PC-3 (cell line): ENCODE measurements around the gene DYNC1I1. TPM values are rescaled to one million over a fixed set of nuclear protein-coding genes. Genes with fewer than 3 reads are reported as not detected.

Experiments used
- ATAC-seq: fragments of 200-7000 bp; cut with Tn5 transposase; 2 replicates; pipeline ENCODE4 v1.9.1; 2020; ENCODE audit warnings: mild to moderate bottlenecking, moderate library complexity
- BruUV-seq: library from RNA; stranded (reverse); fragments of 400-500 nt; replicated peaks from 2 replicates; lab custom pipeline; 2021; lab: Mats Ljungman, UMichigan
- CTCF ChIA-PET: fragments of 300-600 bp; sonication (Branson Sonifier 250); formaldehyde crosslinking; loops from one replicate; lab custom pipeline; 2022; ENCODE audit warnings: antibody characterized with exemption; lab: Charles Lee
- POLR2A ChIA-PET: fragments of 300-600 bp; sonication (Branson Sonifier 250); formaldehyde crosslinking; loops from one replicate; lab custom pipeline; 2022; ENCODE audit warnings: antibody characterized with exemption; ENCODE audit not compliant: unreplicated experiment; lab: Charles Lee
- DNase-seq: peaks from one replicate; pipeline ENCODE4 v3.0.0-alpha.2; 2015
- H2AFZ ChIP-seq: fragments of 300-600 bp; sonication (generic); 2 replicates; pipeline ENCODE4 v1.6.0; 2016; ENCODE audit warnings: antibody characterized with exemption, low read length
- H3F3A ChIP-seq: fragments of 300-600 bp; sonication (generic); one replicate; pipeline ENCODE4 v1.6.0; 2017; ENCODE audit warnings: antibody characterized with exemption, low read length, control low read depth, mild to moderate bottlenecking; ENCODE audit not compliant: unreplicated experiment
- H3K27ac ChIP-seq: fragments of 300-600 bp; sonication (generic); 2 replicates; pipeline ENCODE4 v1.5.1; 2016; ENCODE audit warnings: mild to moderate bottlenecking, low read length
- H3K27me3 ChIP-seq: fragments of 300-600 bp; sonication (generic); 2 replicates; pipeline ENCODE4 v1.6.1; 2016; ENCODE audit warnings: low read length, mixed read lengths
- H3K36me3 ChIP-seq: fragments of 300-600 bp; sonication (generic); 2 replicates; pipeline ENCODE4 v1.6.1; 2016; ENCODE audit warnings: low read depth, mixed run types, low read length, mixed read lengths
- H3K4me1 ChIP-seq: fragments of 300-600 bp; sonication (generic); 2 replicates; pipeline ENCODE4 v1.5.1; 2016; ENCODE audit warnings: low read length; ENCODE audit not compliant: insufficient read depth
- H3K4me2 ChIP-seq: fragments of 300-600 bp; sonication (generic); 2 replicates; pipeline ENCODE4 v1.6.0; 2016; ENCODE audit warnings: low read length
- H3K4me3 ChIP-seq: fragments of 300-600 bp; sonication (generic); 2 replicates; pipeline ENCODE4 v1.5.1; 2016; ENCODE audit warnings: mild to moderate bottlenecking, low read length, mixed read lengths
- H3K79me2 ChIP-seq: fragments of 300-600 bp; sonication (generic); 2 replicates; pipeline ENCODE4 v1.6.1; 2017; ENCODE audit warnings: low read length, mixed read lengths
- H3K9ac ChIP-seq: fragments of 300-600 bp; sonication (generic); 2 replicates; pipeline ENCODE4 v1.6.0; 2016; ENCODE audit warnings: mild to moderate bottlenecking, low read length
- H3K9me2 ChIP-seq: fragments of 300-600 bp; sonication (generic); replicated peaks from 2 replicates; pipeline ENCODE4 v1.6.1; 2016; ENCODE audit warnings: mixed run types, low read length, mixed read lengths
- H3K9me3 ChIP-seq: fragments of 300-600 bp; sonication (generic); 2 replicates; pipeline ENCODE4 v1.6.1; 2016; ENCODE audit warnings: low read length, mixed read lengths
- H4K20me1 ChIP-seq: fragments of 300-600 bp; sonication (generic); 2 replicates; pipeline ENCODE4 v1.6.1; 2016; ENCODE audit warnings: low read length, mixed read lengths
- EZH2 ChIP-seq: fragments of 300-600 bp; sonication (generic); IDR thresholded peaks from one replicate; pipeline ENCODE4 v1.6.1; 2017; ENCODE audit warnings: antibody characterized with exemption, mild to moderate bottlenecking, low read length; ENCODE audit not compliant: unreplicated experiment
- EZH2phosphoT487 ChIP-seq: fragments of 300-600 bp; sonication (generic); IDR thresholded peaks from 2 replicates; pipeline ENCODE4 v1.6.1; 2018; ENCODE audit warnings: mild to moderate bottlenecking, antibody characterized with exemption, low read length, borderline replicate concordance
- intact Hi-C: fragments of 100-400 bp; cut with micrococcal nuclease; formaldehyde crosslinking; loops from 2 replicates; pipeline ENCODE4 v1.9.0; 2023
- total RNA-seq: library from RNA; depleted of rRNA; stranded (reverse); fragments of >200 nt; gene quantifications from 2 replicates; pipeline ENCODE4 v1.2.3, GENCODE V29; 2014
- TF ChIP-seq, protein P1 (sequence below): fragments of 300-600 bp; sonication (generic); conservative IDR thresholded peaks from 2 replicates; pipeline ENCODE4 v1.5.1; 2017; ENCODE audit warnings: antibody characterized with exemption, low read depth, mild to moderate bottlenecking, low read length

DYNC1I1 gene
- total RNA-seq, 1 experiment from 2014 or later, result 2.4 TPM

DNA sequence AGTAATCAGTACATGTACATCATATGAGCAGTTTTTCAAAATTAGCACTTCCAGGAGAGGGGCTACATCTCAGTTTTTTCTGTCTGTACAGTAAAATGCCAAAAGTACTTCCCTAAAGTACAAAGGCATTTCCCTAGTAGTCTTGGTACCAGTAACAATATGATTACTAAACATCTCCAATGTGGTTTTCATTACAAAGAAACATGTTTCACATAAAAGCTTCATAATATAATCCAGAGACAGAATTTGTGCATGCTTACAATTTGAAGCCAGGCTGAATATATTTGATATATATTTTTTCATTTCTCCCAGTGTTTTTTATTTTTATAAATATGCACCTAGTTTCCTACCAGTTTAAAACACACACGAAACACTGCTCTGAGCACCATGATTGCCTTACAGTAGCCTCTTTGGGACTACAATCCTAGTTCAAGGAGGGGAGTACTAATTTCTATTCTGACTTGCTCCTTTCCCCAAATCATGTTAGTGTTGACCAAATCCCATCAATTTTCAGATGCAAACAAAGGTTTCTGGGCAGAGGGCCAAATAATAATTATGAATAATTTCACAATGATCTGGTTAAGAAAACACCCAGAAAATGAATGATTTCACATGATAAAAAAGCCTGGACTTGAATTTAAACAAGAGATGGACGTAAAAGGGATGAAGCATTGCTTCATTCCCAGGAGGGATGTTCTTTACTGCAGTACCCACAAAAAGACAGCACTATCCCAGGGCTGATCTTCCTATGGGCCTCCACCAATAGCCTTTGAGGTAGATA lies 348.3 kb downstream of the DYNC1I1 start:
- Histone ChIP-seq H3K9me2 (no peaks in the 10 kb centered on the region), H4K20me1 (no peaks in the 10 kb centered on the region), H3K4me3 (no peak overlapping the region), H3K4me2 (no peak overlapping the region), H2AFZ (no peak overlapping the region), H3K9ac (no peak overlapping the region), H3K36me3 (0 out of 2 replicates have a peak, but pooled peaks cover 3% of the 10 kb centered on the region), H3K27me3 (no peaks in the 10 kb centered on the region), H3K9me3 (no peaks in the 10 kb centered on the region), H3F3A (no peaks in the 10 kb centered on the region), H3K27ac (no peak overlapping the region), H3K79me2 (no peaks in the 10 kb centered on the region), H3K4me1 (no peaks in the 10 kb centered on the region)
- ChIA-PET CTCF (no interaction called here), POLR2A (no interaction called here)
- TSS peak; percentile 13 for BruUV-seq
- TF ChIP-seq, protein P1, sequence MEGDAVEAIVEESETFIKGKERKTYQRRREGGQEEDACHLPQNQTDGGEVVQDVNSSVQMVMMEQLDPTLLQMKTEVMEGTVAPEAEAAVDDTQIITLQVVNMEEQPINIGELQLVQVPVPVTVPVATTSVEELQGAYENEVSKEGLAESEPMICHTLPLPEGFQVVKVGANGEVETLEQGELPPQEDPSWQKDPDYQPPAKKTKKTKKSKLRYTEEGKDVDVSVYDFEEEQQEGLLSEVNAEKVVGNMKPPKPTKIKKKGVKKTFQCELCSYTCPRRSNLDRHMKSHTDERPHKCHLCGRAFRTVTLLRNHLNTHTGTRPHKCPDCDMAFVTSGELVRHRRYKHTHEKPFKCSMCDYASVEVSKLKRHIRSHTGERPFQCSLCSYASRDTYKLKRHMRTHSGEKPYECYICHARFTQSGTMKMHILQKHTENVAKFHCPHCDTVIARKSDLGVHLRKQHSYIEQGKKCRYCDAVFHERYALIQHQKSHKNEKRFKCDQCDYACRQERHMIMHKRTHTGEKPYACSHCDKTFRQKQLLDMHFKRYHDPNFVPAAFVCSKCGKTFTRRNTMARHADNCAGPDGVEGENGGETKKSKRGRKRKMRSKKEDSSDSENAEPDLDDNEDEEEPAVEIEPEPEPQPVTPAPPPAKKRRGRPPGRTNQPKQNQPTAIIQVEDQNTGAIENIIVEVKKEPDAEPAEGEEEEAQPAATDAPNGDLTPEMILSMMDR, result no peak
- TF ChIP-seq EZH2 (no peak), EZH2phosphoT487 (no peak)
- intact Hi-C loops, result no loop called here
- ATAC-seq (no peak), DNase-seq (no peak)

DNA sequence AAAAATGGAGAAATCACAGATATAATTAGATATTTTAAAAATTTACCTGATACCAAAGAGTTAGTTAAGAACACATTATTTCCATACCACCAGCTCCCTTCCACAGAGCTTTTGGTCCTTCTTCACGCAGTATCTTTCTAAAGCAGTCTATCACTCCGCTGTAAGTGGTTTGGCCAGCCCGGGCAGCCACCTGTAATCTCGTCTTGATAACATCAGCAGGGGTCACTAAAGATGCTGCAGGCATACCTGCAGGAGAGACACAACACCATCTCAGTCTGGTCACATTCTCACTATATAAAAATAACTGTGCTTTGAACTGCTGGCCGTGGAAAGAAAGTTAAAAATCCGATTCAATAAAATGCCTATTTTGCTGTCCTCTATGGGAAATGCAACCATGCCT lies 349.4 kb downstream of the DYNC1I1 start:
- Histone ChIP-seq H3K9me3 (no peaks in the 10 kb centered on the region), H3K36me3 (0 out of 2 replicates have a peak, but pooled peaks cover 3% of the 10 kb centered on the region), H3K27me3 (no peaks in the 10 kb centered on the region), H3K27ac (no peak overlapping the region), H3K4me3 (no peak overlapping the region), H3F3A (no peaks in the 10 kb centered on the region), H3K4me2 (no peak overlapping the region), H3K9me2 (no peaks in the 10 kb centered on the region), H3K4me1 (no peaks in the 10 kb centered on the region), H3K79me2 (no peaks in the 10 kb centered on the region), H3K9ac (no peak overlapping the region), H2AFZ (no peak overlapping the region), H4K20me1 (no peaks in the 10 kb centered on the region)
- ATAC-seq (no peak), DNase-seq (no peak)
- ChIA-PET POLR2A (no interaction called here), CTCF (no interaction called here)
- BruUV-seq, result no TSS peak
- TF ChIP-seq, protein P1, result no peak
- no peak for TF ChIP-seq EZH2
- no peak for TF ChIP-seq EZH2phosphoT487
- intact Hi-C loops, result no loop called here

DNA sequence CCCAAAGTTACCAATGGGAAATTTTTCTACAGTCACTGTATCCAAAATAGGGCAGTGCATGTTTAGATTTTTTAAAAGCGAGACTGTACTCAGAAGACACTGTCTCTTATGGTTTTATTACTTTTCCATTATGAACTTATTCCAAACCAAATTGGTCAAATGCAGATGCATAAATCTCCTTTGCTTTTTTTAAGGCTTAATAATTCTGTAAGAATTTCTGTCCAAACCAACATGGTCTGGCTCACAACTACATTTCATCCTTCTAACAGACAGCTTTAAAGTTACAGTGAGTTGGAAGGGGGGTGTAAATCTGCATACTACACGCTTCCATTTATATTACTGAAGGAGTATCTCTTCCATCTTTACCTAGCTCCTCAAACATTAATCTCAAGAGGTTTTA lies 350.4 kb downstream of the DYNC1I1 start:
- ChIA-PET CTCF (no interaction called here), POLR2A (no interaction called here)
- intact Hi-C loops, result no loop called here
- TF ChIP-seq EZH2, result no peak
- no peak for TF ChIP-seq EZH2phosphoT487
- TF ChIP-seq, protein P1, result no peak
- Histone ChIP-seq H3K9me3 (no peaks in the 10 kb centered on the region), H3K4me3 (no peak overlapping the region), H3K36me3 (0 out of 2 replicates have a peak, but pooled peaks cover 3% of the 10 kb centered on the region), H4K20me1 (no peaks in the 10 kb centered on the region), H2AFZ (no peak overlapping the region), H3K4me2 (no peak overlapping the region), H3K79me2 (no peaks in the 10 kb centered on the region), H3K27ac (no peak overlapping the region), H3K9ac (no peak overlapping the region), H3K9me2 (no peaks in the 10 kb centered on the region), H3K27me3 (no peaks in the 10 kb centered on the region), H3F3A (no peaks in the 10 kb centered on the region), H3K4me1 (no peaks in the 10 kb centered on the region)
- ATAC-seq, result no peak
- no TSS peak for BruUV-seq
- DNase-seq, result no peak
